HEK293 (cell line): Measurements from ENCODE around the gene LAMA4.

Source experiments
- CTCF ChIA-PET: fragments of 350-600 bp; formaldehyde crosslinking; extraction: SDS; loops from one replicate; lab custom pipeline; 2021; ENCODE audit warnings: antibody characterized with exemption; lab: Yijun Ruan, JAX
- POLR2A ChIA-PET: fragments of 300-600 bp; formaldehyde crosslinking; extraction: SDS; loops from one replicate; lab custom pipeline; 2020; ENCODE audit warnings: antibody characterized with exemption, inconsistent platforms; lab: Yijun Ruan, JAX
- H3K27ac ChIP-seq: fragments of 200-500 bp; sonication (Bioruptor generic); 2 replicates; pipeline ENCODE4 v1.5.1; 2014; ENCODE audit warnings: low read depth, low read length, control low read depth, inconsistent platforms; ENCODE audit errors: extremely low read depth
- H3K36me3 ChIP-seq, 2 experiments: fragments of 200-500 bp in 1 of 2; sonication (Bioruptor generic) in 1 of 2; 1 replicate in 1 of 2; 2 replicates in 1 of 2; pipeline ENCODE4 v1.5.1; 2014 to 2017; ENCODE audit warnings: inconsistent platforms in 2 of 2, low read length in 2 of 2; ENCODE audit not compliant: control insufficient read depth in 2 of 2, insufficient read depth in 1 of 2
- H3K4me1 ChIP-seq: fragments of 200-500 bp; sonication (Bioruptor generic); 2 replicates; pipeline ENCODE4 v1.5.1; 2014; ENCODE audit warnings: mild to moderate bottlenecking, low read length, inconsistent platforms; ENCODE audit not compliant: control insufficient read depth, insufficient read depth
- H3K4me3 ChIP-seq: 2 replicates; pipeline ENCODE4 v1.5.1; 2011; ENCODE audit warnings: low read depth, mild to moderate bottlenecking, control low read depth, low read length, moderate library complexity
- H3K9me3 ChIP-seq: fragments of 200-500 bp; sonication (Bioruptor generic); 2 replicates; pipeline ENCODE4 v1.5.1; 2014; ENCODE audit warnings: low read depth, low read length, inconsistent platforms; ENCODE audit not compliant: control insufficient read depth, insufficient read depth
- KLF10 ChIP-seq: fragments of 450-650 bp; IDR thresholded peaks from 2 replicates; pipeline ENCODE4 v1.5.1; 2018; ENCODE audit warnings: missing biosample characterization, mild to moderate bottlenecking, missing genetic modification characterization
- REST ChIP-seq: fragments of 450-650 bp; formaldehyde crosslinking; IDR thresholded peaks from 2 replicates; pipeline ENCODE4 v1.5.1; 2016; ENCODE audit warnings: missing biosample characterization, missing genetic modification characterization
- SALL2 ChIP-seq: fragments of 450-650 bp; formaldehyde crosslinking; IDR thresholded peaks from 2 replicates; pipeline ENCODE4 v1.5.0; 2017; ENCODE audit warnings: missing biosample characterization, mild to moderate bottlenecking, missing genetic modification characterization, borderline replicate concordance
- TRIM28 ChIP-seq: IDR thresholded peaks from 2 replicates; pipeline ENCODE4 v1.6.1; 2011; ENCODE audit warnings: low read length, control low read depth, borderline replicate concordance
- ZBTB1 ChIP-seq: fragments of 450-650 bp; formaldehyde crosslinking; IDR thresholded peaks from 2 replicates; pipeline ENCODE4 v1.5.1; 2016; ENCODE audit warnings: missing biosample characterization, missing genetic modification characterization
- ZBTB48 ChIP-seq: fragments of 450-650 bp; formaldehyde crosslinking; IDR thresholded peaks from 2 replicates; pipeline ENCODE4 v1.5.1; 2016; ENCODE audit warnings: missing biosample characterization, missing genetic modification characterization
- ZNF10 ChIP-seq: fragments of 450-650 bp; formaldehyde crosslinking; IDR thresholded peaks from 2 replicates; pipeline ENCODE4 v1.5.1; 2017; ENCODE audit warnings: missing biosample characterization, missing genetic modification characterization
- ZNF549 ChIP-seq: fragments of 450-650 bp; IDR thresholded peaks from 2 replicates; pipeline ENCODE4 v1.5.1; 2018; ENCODE audit warnings: missing biosample characterization, missing genetic modification characterization, mild to moderate bottlenecking, inconsistent platforms, moderate library complexity
- TF ChIP-seq, protein P1 (sequence below): fragments of 450-650 bp; formaldehyde crosslinking; IDR thresholded peaks from 2 replicates; pipeline ENCODE4 v1.5.1; 2017; ENCODE audit warnings: missing biosample characterization, missing genetic modification characterization
- TF ChIP-seq, protein P2 (sequence below): fragments of 450-650 bp; formaldehyde crosslinking; IDR thresholded peaks from 2 replicates; pipeline ENCODE4; 2016; ENCODE audit warnings: missing biosample characterization, missing genetic modification characterization
- TF ChIP-seq, protein P3 (sequence below): fragments of 450-650 bp; formaldehyde crosslinking; IDR thresholded peaks from 2 replicates; pipeline ENCODE4 v1.5.1; 2016; ENCODE audit warnings: missing biosample characterization, missing genetic modification characterization, borderline replicate concordance
- TF ChIP-seq, protein P4 (sequence below): fragments of 450-650 bp; formaldehyde crosslinking; IDR thresholded peaks from 2 replicates; pipeline ENCODE4 v1.5.1; 2016; ENCODE audit warnings: missing biosample characterization, missing genetic modification characterization

LAMA4 gene

DNA sequence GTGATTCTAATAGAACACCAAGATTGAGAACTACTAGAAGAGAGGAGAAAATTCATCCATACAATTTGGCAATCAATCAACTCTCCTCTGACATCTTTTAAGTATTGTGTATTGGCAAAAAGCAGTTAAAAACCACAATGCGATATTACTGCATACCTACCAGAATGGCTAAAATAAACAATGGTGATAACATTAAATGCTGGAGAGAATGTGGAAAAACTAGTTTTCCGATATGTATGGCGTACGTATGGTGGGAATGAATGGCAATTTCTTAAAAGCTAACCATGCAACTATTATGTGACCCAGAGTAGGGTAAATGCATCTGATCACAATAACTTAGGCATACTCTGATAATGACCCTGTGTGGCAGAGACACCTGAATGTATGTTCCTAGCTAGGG, 29.3 kb upstream of the LAMA4 start:
- TF ChIP-seq, protein P1, sequence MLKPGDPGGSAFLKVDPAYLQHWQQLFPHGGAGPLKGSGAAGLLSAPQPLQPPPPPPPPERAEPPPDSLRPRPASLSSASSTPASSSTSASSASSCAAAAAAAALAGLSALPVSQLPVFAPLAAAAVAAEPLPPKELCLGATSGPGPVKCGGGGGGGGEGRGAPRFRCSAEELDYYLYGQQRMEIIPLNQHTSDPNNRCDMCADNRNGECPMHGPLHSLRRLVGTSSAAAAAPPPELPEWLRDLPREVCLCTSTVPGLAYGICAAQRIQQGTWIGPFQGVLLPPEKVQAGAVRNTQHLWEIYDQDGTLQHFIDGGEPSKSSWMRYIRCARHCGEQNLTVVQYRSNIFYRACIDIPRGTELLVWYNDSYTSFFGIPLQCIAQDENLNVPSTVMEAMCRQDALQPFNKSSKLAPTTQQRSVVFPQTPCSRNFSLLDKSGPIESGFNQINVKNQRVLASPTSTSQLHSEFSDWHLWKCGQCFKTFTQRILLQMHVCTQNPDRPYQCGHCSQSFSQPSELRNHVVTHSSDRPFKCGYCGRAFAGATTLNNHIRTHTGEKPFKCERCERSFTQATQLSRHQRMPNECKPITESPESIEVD (tag by site-specific recombination) = 0 out of 2 replicates have a peak, but pooled peaks have one; percentile 12
- TF ChIP-seq ZNF549 = no peak
- no peak for TF ChIP-seq ZNF10 (tag by site-specific recombination)
- TF ChIP-seq, protein P2, sequence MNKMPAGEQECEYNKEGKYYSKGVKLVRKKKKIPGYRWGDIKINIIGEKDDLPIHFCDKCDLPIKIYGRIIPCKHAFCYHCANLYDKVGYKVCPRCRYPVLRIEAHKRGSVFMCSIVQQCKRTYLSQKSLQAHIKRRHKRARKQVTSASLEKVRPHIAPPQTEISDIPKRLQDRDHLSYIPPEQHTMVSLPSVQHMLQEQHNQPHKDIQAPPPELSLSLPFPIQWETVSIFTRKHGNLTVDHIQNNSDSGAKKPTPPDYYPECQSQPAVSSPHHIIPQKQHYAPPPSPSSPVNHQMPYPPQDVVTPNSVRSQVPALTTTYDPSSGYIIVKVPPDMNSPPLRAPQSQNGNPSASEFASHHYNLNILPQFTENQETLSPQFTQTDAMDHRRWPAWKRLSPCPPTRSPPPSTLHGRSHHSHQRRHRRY (tag by site-specific recombination) = no peak
- no peak for TF ChIP-seq REST (tag by site-specific recombination)
- TF ChIP-seq TRIM28 = no peak
- ChIA-PET POLR2A (no interaction called here), CTCF (interaction anchor here (1.2 to 5.4 kb wide), 3 partner anchors 12 to 104 kb away, joined by 6 to 46 read pairs (median 19); no protein-coding TSS in a partner anchor)
- H3K9me3 ChIP-seq = no peaks in the 10 kb centered on the region
- no peaks in the 10 kb centered on the region for H3K36me3 ChIP-seq
- no peak overlapping the region for H3K27ac ChIP-seq
- peaks cover 9% of the 10 kb centered on the region for H3K4me1 ChIP-seq
- no peak overlapping the region for H3K4me3 ChIP-seq

DNA sequence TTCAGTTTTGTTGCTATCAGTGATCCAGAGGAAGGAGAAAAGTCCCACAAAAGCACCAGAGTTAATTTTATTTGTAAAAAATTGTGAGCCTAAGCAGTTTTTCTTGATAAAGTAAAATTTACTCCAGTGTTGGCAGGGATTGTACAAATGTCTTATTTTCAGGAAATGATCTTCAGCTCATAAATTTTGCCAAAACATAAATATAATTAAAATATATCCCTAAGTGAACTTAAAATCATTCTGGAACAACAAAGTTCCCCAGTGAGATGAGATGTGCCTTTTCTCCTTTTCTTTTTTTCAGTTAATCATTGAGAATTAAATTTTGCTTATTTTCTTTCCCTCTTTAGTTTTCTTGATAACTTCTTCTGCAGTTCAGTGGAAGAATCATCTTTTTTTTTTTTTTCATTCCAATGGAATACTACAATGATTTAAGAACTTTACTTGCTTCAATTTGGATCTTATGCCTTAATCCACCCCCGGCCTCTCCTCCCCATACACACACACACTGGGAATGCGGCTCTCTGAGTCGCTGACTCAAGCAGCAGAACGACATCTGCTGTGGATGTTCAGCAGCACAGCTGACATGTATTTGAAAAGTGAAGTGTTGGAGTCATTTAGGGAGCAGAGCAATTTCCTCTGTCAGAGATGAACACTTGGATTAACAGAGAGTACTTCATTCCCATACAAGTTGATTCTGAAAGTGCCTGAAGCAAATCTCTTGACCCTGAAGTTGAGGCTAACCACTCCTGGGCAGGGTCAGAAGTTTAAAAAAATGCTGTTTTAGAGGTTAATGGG, 27.7 kb upstream of the LAMA4 start:
- Histone ChIP-seq H3K4me1 (peaks cover 9% of the 10 kb centered on the region), H3K4me3 (no peak overlapping the region), H3K9me3 (no peaks in the 10 kb centered on the region), H3K36me3 (no peaks in the 10 kb centered on the region), H3K27ac (no peak overlapping the region)
- ChIA-PET CTCF (interaction anchor here (0.6 to 5.4 kb wide), 19 partner anchors 8 to 946 kb away, joined by 3 to 46 read pairs (median 5); no protein-coding TSS in a partner anchor), POLR2A (interaction anchor here (0.7 kb wide), 1 partner anchor 1354 kb away, joined by 3 read pairs; no protein-coding TSS in a partner anchor)
- TF ChIP-seq, protein P2 (tag by site-specific recombination) = no peak
- TF ChIP-seq ZBTB1 (tag by site-specific recombination) (no peak), SALL2 (tag by site-specific recombination) (no peak), ZBTB48 (peak; percentile 68), KLF10 (peak; percentile 32; the same call in 1 of the 2 replicates)
- TF ChIP-seq, protein P3, sequence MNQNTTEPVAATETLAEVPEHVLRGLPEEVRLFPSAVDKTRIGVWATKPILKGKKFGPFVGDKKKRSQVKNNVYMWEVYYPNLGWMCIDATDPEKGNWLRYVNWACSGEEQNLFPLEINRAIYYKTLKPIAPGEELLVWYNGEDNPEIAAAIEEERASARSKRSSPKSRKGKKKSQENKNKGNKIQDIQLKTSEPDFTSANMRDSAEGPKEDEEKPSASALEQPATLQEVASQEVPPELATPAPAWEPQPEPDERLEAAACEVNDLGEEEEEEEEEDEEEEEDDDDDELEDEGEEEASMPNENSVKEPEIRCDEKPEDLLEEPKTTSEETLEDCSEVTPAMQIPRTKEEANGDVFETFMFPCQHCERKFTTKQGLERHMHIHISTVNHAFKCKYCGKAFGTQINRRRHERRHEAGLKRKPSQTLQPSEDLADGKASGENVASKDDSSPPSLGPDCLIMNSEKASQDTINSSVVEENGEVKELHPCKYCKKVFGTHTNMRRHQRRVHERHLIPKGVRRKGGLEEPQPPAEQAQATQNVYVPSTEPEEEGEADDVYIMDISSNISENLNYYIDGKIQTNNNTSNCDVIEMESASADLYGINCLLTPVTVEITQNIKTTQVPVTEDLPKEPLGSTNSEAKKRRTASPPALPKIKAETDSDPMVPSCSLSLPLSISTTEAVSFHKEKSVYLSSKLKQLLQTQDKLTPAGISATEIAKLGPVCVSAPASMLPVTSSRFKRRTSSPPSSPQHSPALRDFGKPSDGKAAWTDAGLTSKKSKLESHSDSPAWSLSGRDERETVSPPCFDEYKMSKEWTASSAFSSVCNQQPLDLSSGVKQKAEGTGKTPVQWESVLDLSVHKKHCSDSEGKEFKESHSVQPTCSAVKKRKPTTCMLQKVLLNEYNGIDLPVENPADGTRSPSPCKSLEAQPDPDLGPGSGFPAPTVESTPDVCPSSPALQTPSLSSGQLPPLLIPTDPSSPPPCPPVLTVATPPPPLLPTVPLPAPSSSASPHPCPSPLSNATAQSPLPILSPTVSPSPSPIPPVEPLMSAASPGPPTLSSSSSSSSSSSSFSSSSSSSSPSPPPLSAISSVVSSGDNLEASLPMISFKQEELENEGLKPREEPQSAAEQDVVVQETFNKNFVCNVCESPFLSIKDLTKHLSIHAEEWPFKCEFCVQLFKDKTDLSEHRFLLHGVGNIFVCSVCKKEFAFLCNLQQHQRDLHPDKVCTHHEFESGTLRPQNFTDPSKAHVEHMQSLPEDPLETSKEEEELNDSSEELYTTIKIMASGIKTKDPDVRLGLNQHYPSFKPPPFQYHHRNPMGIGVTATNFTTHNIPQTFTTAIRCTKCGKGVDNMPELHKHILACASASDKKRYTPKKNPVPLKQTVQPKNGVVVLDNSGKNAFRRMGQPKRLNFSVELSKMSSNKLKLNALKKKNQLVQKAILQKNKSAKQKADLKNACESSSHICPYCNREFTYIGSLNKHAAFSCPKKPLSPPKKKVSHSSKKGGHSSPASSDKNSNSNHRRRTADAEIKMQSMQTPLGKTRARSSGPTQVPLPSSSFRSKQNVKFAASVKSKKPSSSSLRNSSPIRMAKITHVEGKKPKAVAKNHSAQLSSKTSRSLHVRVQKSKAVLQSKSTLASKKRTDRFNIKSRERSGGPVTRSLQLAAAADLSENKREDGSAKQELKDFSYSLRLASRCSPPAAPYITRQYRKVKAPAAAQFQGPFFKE = no peak
- TF ChIP-seq, protein P4, sequence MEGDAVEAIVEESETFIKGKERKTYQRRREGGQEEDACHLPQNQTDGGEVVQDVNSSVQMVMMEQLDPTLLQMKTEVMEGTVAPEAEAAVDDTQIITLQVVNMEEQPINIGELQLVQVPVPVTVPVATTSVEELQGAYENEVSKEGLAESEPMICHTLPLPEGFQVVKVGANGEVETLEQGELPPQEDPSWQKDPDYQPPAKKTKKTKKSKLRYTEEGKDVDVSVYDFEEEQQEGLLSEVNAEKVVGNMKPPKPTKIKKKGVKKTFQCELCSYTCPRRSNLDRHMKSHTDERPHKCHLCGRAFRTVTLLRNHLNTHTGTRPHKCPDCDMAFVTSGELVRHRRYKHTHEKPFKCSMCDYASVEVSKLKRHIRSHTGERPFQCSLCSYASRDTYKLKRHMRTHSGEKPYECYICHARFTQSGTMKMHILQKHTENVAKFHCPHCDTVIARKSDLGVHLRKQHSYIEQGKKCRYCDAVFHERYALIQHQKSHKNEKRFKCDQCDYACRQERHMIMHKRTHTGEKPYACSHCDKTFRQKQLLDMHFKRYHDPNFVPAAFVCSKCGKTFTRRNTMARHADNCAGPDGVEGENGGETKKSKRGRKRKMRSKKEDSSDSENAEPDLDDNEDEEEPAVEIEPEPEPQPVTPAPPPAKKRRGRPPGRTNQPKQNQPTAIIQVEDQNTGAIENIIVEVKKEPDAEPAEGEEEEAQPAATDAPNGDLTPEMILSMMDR = peak; percentile 68; the same call in 1 of the 2 replicates
